Astrocyte of the cerebellum (primary cell): Measurements from ENCODE around the gene MEG3.

Experiments used
- DNase-seq: peaks from one replicate; pipeline ENCODE4 v3.0.0-alpha.2; 2011; ENCODE audit warnings: low read depth
- H3K4me3 ChIP-seq: 2 replicates; pipeline ENCODE4 v1.5.1; 2011; ENCODE audit warnings: mild to moderate bottlenecking, low read depth, low read length, moderate library complexity
- CTCF ChIP-seq: IDR thresholded peaks from 2 replicates; pipeline ENCODE4 v1.5.1; 2012; ENCODE audit warnings: low read length, low read depth, moderate library complexity, mild to moderate bottlenecking; ENCODE audit errors: missing control alignments
- in situ Hi-C: cut with HindIII; loops from 2 replicates; pipeline ENCODE4 v1.10.0; 2017; ENCODE audit warnings: low sequenced_read_pairs

The MEG3 gene

GRCh38 chr14:100862277-100862676 is 36.4 kb downstream of the MEG3 start:
- H3K4me3 ChIP-seq: no peak overlapping the region
- TF ChIP-seq CTCF: no peak
- in situ Hi-C loops: no loop called here
- no peak for DNase-seq

GRCh38 chr14:100862793-100863192 is 36.9 kb downstream of the MEG3 start:
- no peak overlapping the region for H3K4me3 ChIP-seq
- DNase-seq: no peak
- in situ Hi-C loops: no loop called here
- no peak for TF ChIP-seq CTCF

- in situ Hi-C loops: no loop called here
- no peak for DNase-seq
- no peak for TF ChIP-seq CTCF
- H3K4me3 ChIP-seq: no peak overlapping the region
Observed at GRCh38 chr14:100864206-100864605, 38.3 kb downstream of the MEG3 start.

- no peak overlapping the region for H3K4me3 ChIP-seq
- no peak for DNase-seq
- no peak for TF ChIP-seq CTCF
- in situ Hi-C loops: no loop called here
Observed at GRCh38 chr14:100864960-100865681, 39.2 kb downstream of the MEG3 start.

- no peak overlapping the region for H3K4me3 ChIP-seq
- in situ Hi-C loops: no loop called here
- DNase-seq: no peak
- no peak for TF ChIP-seq CTCF
Observed at GRCh38 chr14:100865682-100866591, 40.0 kb downstream of the MEG3 start.

GRCh38 chr14:100866666-100867630 is 41.0 kb downstream of the MEG3 start:
- no peak for TF ChIP-seq CTCF
- no peak for DNase-seq
- H3K4me3 ChIP-seq: no peak overlapping the region
- in situ Hi-C loops: no loop called here
